Lower leg skin (tissue), 3 donors: ENCODE measurements around the gene KRTAP1-5.

Experiments used
- CTCF ChIP-seq, 3 donors: fragments of 450-650 bp; IDR thresholded peaks; one replicate each; pipeline ENCODE4 v1.5.1; 2016; ENCODE audit warnings: antibody characterized with exemption in 3 of 3, mild to moderate bottlenecking in 3 of 3, moderate library complexity in 2 of 3
- POLR2A ChIP-seq, 2 donors: fragments of 450-650 bp; IDR thresholded peaks; one replicate each; pipeline ENCODE4 v1.6.1; 2016 to 2017; ENCODE audit warnings: antibody characterized with exemption in 2 of 2, mild to moderate bottlenecking in 1 of 2, moderate library complexity in 1 of 2

GRCh38 chr17:40986920-40987319, 40.1 kb downstream of the KRTAP1-5 start:
- TF ChIP-seq POLR2A (IDR thresholded peaks at IDR 0.05) (no peak), CTCF (IDR thresholded peaks at IDR 0.05) (no peak)
